DND-41 (cell line): ENCODE data around the gene RELN.

Experiments used
- ATAC-seq: fragments of 200-7000 bp; cut with Tn5 transposase; 3 replicates; pipeline ENCODE4 v1.9.1; 2021; ENCODE audit warnings: low read depth; ENCODE audit not compliant: insufficient read depth
- DNase-seq: peaks from one replicate; pipeline ENCODE4 v3.0.0-alpha.2; 2020
- H2AFZ ChIP-seq: 2 replicates; pipeline ENCODE4 v1.6.0; 2012; ENCODE audit warnings: low read depth, low read length
- H3K27ac ChIP-seq: 2 replicates; pipeline ENCODE4 v1.5.1; 2012; ENCODE audit warnings: low read length, inconsistent platforms
- H3K27me3 ChIP-seq: fragments of 200-600 bp; sonication (generic); 2 replicates; pipeline ENCODE4 v1.6.0; 2012; ENCODE audit warnings: low read length, mild to moderate bottlenecking, inconsistent platforms; ENCODE audit not compliant: insufficient read depth, poor library complexity
- H3K36me3 ChIP-seq: 2 replicates; pipeline ENCODE4 v1.5.1; 2012; ENCODE audit warnings: low read length, inconsistent platforms; ENCODE audit not compliant: insufficient read depth
- H3K4me1 ChIP-seq: 2 replicates; pipeline ENCODE4 v1.5.1; 2012; ENCODE audit warnings: mild to moderate bottlenecking, low read length; ENCODE audit not compliant: insufficient read depth
- H3K4me2 ChIP-seq: 2 replicates; pipeline ENCODE4 v1.6.0; 2012; ENCODE audit warnings: mild to moderate bottlenecking, moderate library complexity, low read length, inconsistent platforms; ENCODE audit not compliant: insufficient read depth
- H3K4me3 ChIP-seq, 2 experiments: fragments of 200-600 bp in 1 of 2; shearing (Covaris generic) in 1 of 2; 2 replicates each; pipeline ENCODE4 v1.5.1; 2012 to 2016; ENCODE audit warnings: inconsistent platforms in 2 of 2, low read length in 2 of 2, mild to moderate bottlenecking in 2 of 2, low read depth in 1 of 2, moderate library complexity in 1 of 2
- H3K79me2 ChIP-seq: 2 replicates; pipeline ENCODE4 v1.6.0; 2012; ENCODE audit warnings: low read length, inconsistent platforms; ENCODE audit not compliant: insufficient read depth
- H3K9ac ChIP-seq: 2 replicates; pipeline ENCODE4 v1.6.0; 2012; ENCODE audit warnings: low read depth, mild to moderate bottlenecking, inconsistent platforms, low read length, moderate library complexity
- H3K9me3 ChIP-seq: 2 replicates; pipeline ENCODE4 v1.5.1; 2012; ENCODE audit warnings: low read length, moderate library complexity, mild to moderate bottlenecking, inconsistent platforms; ENCODE audit not compliant: insufficient read depth, severe bottlenecking
- H4K20me1 ChIP-seq: 2 replicates; pipeline ENCODE4 v1.6.0; 2012; ENCODE audit warnings: low read length; ENCODE audit not compliant: insufficient read depth
- CTCF ChIP-seq: IDR thresholded peaks from 2 replicates; pipeline ENCODE4 v1.5.1; 2012; ENCODE audit warnings: borderline replicate concordance, low read length, moderate library complexity, mild to moderate bottlenecking; ENCODE audit not compliant: poor library complexity, severe bottlenecking; ENCODE audit errors: extremely low read depth
- EZH2 ChIP-seq: IDR thresholded peaks from 3 replicates; pipeline ENCODE4 v1.6.1; 2012; ENCODE audit warnings: borderline replicate concordance, low read depth, mild to moderate bottlenecking, moderate library complexity, low read length, inconsistent platforms; ENCODE audit not compliant: severe bottlenecking

The RELN gene

GRCh38 chr7:103605640-103606039 is 383.8 kb downstream of the RELN start:
- Histone ChIP-seq H3K4me1 (no peaks in the 10 kb centered on the region), H4K20me1 (no peaks in the 10 kb centered on the region), H3K9ac (no peak overlapping the region), H3K27me3 (no peaks in the 10 kb centered on the region), H3K4me3 (no peak overlapping the region), H3K27ac (no peak overlapping the region), H3K79me2 (no peaks in the 10 kb centered on the region), H3K36me3 (no peaks in the 10 kb centered on the region), H3K4me2 (no peak overlapping the region), H3K9me3 (no peaks in the 10 kb centered on the region), H2AFZ (no peak overlapping the region)
- no peak for TF ChIP-seq CTCF
- TF ChIP-seq EZH2 = no peak
- no peak for DNase-seq
- ATAC-seq = no peak

- H3K79me2 ChIP-seq = no peaks in the 10 kb centered on the region
- no peak overlapping the region for H3K4me2 ChIP-seq
- H4K20me1 ChIP-seq = no peaks in the 10 kb centered on the region
- no peak overlapping the region for H3K4me3 ChIP-seq
- ATAC-seq (no peak), DNase-seq (no peak)
- H3K27ac ChIP-seq = no peak overlapping the region
- no peaks in the 10 kb centered on the region for H3K4me1 ChIP-seq
- peaks cover 21% of the 10 kb centered on the region for H3K27me3 ChIP-seq
- TF ChIP-seq EZH2 (no peak), CTCF (no peak)
- no peaks in the 10 kb centered on the region for H3K9me3 ChIP-seq
- H3K9ac ChIP-seq = no peak overlapping the region
- H3K36me3 ChIP-seq = no peaks in the 10 kb centered on the region
- H2AFZ ChIP-seq = no peak overlapping the region
These were observed 391.0 kb downstream of the RELN start for GRCh38 chr7:103598326-103598905.

GRCh38 chr7:103597606-103598005 is 391.9 kb downstream of the RELN start:
- H3K27me3 ChIP-seq = peaks cover 21% of the 10 kb centered on the region
- no peaks in the 10 kb centered on the region for H3K4me1 ChIP-seq
- H3K9ac ChIP-seq = no peak overlapping the region
- no peak for TF ChIP-seq CTCF
- TF ChIP-seq EZH2 = no peak
- DNase-seq (no peak), ATAC-seq (no peak)
- H3K79me2 ChIP-seq = no peaks in the 10 kb centered on the region
- H3K36me3 ChIP-seq = no peaks in the 10 kb centered on the region
- H3K9me3 ChIP-seq = no peaks in the 10 kb centered on the region
- H4K20me1 ChIP-seq = no peaks in the 10 kb centered on the region
- no peak overlapping the region for H3K4me2 ChIP-seq
- H2AFZ ChIP-seq = no peak overlapping the region
- H3K4me3 ChIP-seq = no peak overlapping the region
- H3K27ac ChIP-seq = no peak overlapping the region

GRCh38 chr7:103594186-103594585 is 395.3 kb downstream of the RELN start:
- no peak overlapping the region for H2AFZ ChIP-seq
- no peaks in the 10 kb centered on the region for H3K36me3 ChIP-seq
- DNase-seq (no peak), ATAC-seq (no peak)
- H3K27ac ChIP-seq = no peak overlapping the region
- TF ChIP-seq CTCF = no peak
- no peak overlapping the region for H3K4me2 ChIP-seq
- no peaks in the 10 kb centered on the region for H3K79me2 ChIP-seq
- H3K4me1 ChIP-seq = no peaks in the 10 kb centered on the region
- H3K27me3 ChIP-seq = peaks cover 19% of the 10 kb centered on the region
- H3K9ac ChIP-seq = no peak overlapping the region
- H3K4me3 ChIP-seq = no peak overlapping the region
- H4K20me1 ChIP-seq = no peaks in the 10 kb centered on the region
- no peaks in the 10 kb centered on the region for H3K9me3 ChIP-seq
